ENCODE results near the gene CEBPG.

The CEBPG gene

GRCh38 chr19:33395561-33396550 is 22.3 kb downstream of the CEBPG start:
- DNase-seq (ENCODE audit: low spot score), result no peak

- DNase-seq (ENCODE audit: low spot score), result no peak
Observed at GRCh38 chr19:33396701-33397535, 23.4 kb downstream of the CEBPG start.

GRCh38 chr19:33397536-33398360 is 24.2 kb downstream of the CEBPG start:
- DNase-seq (ENCODE audit: low spot score), result no peak

GRCh38 chr19:33398361-33399060 is 25.0 kb downstream of the CEBPG start:
- no peak for DNase-seq (ENCODE audit: low spot score)

GRCh38 chr19:33399081-33399744 is 25.7 kb downstream of the CEBPG start:
- no peak for DNase-seq (ENCODE audit: low spot score)

GRCh38 chr19:33399745-33400681 is 26.5 kb downstream of the CEBPG start:
- no peak for DNase-seq (ENCODE audit: low spot score)

GRCh38 chr19:33400856-33401682 is 27.6 kb downstream of the CEBPG start:
- no peak for DNase-seq (ENCODE audit: low spot score)

- DNase-seq (ENCODE audit: low spot score), result no peak
Observed at GRCh38 chr19:33401683-33402420, 28.3 kb downstream of the CEBPG start.

- DNase-seq (ENCODE audit: low spot score), result peak; percentile 42
Observed at GRCh38 chr19:33402421-33403220, 29.1 kb downstream of the CEBPG start.

- no peak for DNase-seq (ENCODE audit: low spot score)
Observed at GRCh38 chr19:33403221-33403972, 29.9 kb downstream of the CEBPG start.

GRCh38 chr19:33403973-33404304 is 30.4 kb downstream of the CEBPG start:
- DNase-seq (ENCODE audit: low spot score), result no peak

- peak; percentile 47 for DNase-seq (ENCODE audit: low spot score)
Observed at GRCh38 chr19:33404506-33405253, 31.2 kb downstream of the CEBPG start.

- no peak for DNase-seq (ENCODE audit: low spot score)
Observed at GRCh38 chr19:33405254-33405552, 31.7 kb downstream of the CEBPG start.

GRCh38 chr19:33405553-33406461 is 32.3 kb downstream of the CEBPG start:
- DNase-seq (ENCODE audit: low spot score), result peak; percentile 81

Data from pons (tissue), 1 donor.